ENCODE measurements around the gene HIPK2. TPM values are rescaled to one million over a fixed set of nuclear protein-coding genes. Genes with fewer than 3 reads are reported as not detected.

HIPK2 gene
- total RNA-seq, 1 experiment from 2014 or later: 35.2 TPM

- no peak for DNase-seq
- H3K9me2 ChIP-seq (ENCODE audit: insufficient read depth): no peaks in the 10 kb centered on the region
- TF ChIP-seq CTCF (conservative IDR thresholded peaks at IDR 0.05) (no peak), EZH2 (IDR thresholded peaks at IDR 0.05; ENCODE audit: low read depth) (no peak)
- ChIA-PET POLR2A (ENCODE audit: unreplicated experiment) (no interaction called here), CTCF (no interaction called here)
- intact Hi-C loops (cut with micrococcal nuclease; ENCODE audit: unreplicated experiment): no loop called here
- H3F3A ChIP-seq (ENCODE audit: insufficient read depth, low read depth): no peaks in the 10 kb centered on the region
- H3K4me3 ChIP-seq: no peak overlapping the region
- H3K36me3 ChIP-seq (ENCODE audit: low read depth): 0 out of 2 replicates have a peak, but pooled peaks cover 5% of the 10 kb centered on the region
- H3K9me3 ChIP-seq (ENCODE audit: insufficient read depth, low read depth): no peaks in the 10 kb centered on the region
- H4K20me1 ChIP-seq (ENCODE audit: insufficient read depth): 0 out of 2 replicates have a peak, but pooled peaks cover under 1% of the 10 kb centered on the region
- H3K27ac ChIP-seq: no peak overlapping the region
- no peaks in the 10 kb centered on the region for H3K27me3 ChIP-seq (ENCODE audit: insufficient read depth, low read depth)
- no peak overlapping the region for H3K4me2 ChIP-seq
- no peaks in the 10 kb centered on the region for H3K4me1 ChIP-seq (replicated peaks; ENCODE audit: insufficient read depth)
- no peak overlapping the region for H2AFZ ChIP-seq
- H3K79me2 ChIP-seq (ENCODE audit: low read depth): no peaks in the 10 kb centered on the region
- BruUV-seq (replicated peaks): no TSS peak
Observed at GRCh38 chr7:139695051-139695450, 82.7 kb downstream of the HIPK2 start.

GRCh38 chr7:139694389-139694676, 83.5 kb downstream of the HIPK2 start:
- H3K36me3 ChIP-seq (ENCODE audit: low read depth): 0 out of 2 replicates have a peak, but pooled peaks cover 5% of the 10 kb centered on the region
- H3K9me3 ChIP-seq (ENCODE audit: insufficient read depth, low read depth): no peaks in the 10 kb centered on the region
- no peaks in the 10 kb centered on the region for H3K4me1 ChIP-seq (replicated peaks; ENCODE audit: insufficient read depth)
- no peak overlapping the region for H2AFZ ChIP-seq
- DNase-seq: no peak
- no peaks in the 10 kb centered on the region for H4K20me1 ChIP-seq (ENCODE audit: insufficient read depth)
- no peaks in the 10 kb centered on the region for H3F3A ChIP-seq (ENCODE audit: insufficient read depth, low read depth)
- CTCF ChIA-PET: no interaction called here
- POLR2A ChIA-PET (ENCODE audit: unreplicated experiment): no interaction called here
- TF ChIP-seq CTCF (conservative IDR thresholded peaks at IDR 0.05) (no peak), EZH2 (IDR thresholded peaks at IDR 0.05; ENCODE audit: low read depth) (no peak)
- H3K4me2 ChIP-seq: no peak overlapping the region
- no peaks in the 10 kb centered on the region for H3K9me2 ChIP-seq (ENCODE audit: insufficient read depth)
- intact Hi-C loops (cut with micrococcal nuclease; ENCODE audit: unreplicated experiment): no loop called here
- no peaks in the 10 kb centered on the region for H3K27me3 ChIP-seq (ENCODE audit: insufficient read depth, low read depth)
- H3K4me3 ChIP-seq: no peak overlapping the region
- H3K79me2 ChIP-seq (ENCODE audit: low read depth): no peaks in the 10 kb centered on the region
- H3K27ac ChIP-seq: no peak overlapping the region
- BruUV-seq (replicated peaks): no TSS peak

- intact Hi-C loops (cut with micrococcal nuclease; ENCODE audit: unreplicated experiment): no loop called here
- no peak overlapping the region for H3K4me3 ChIP-seq
- H3F3A ChIP-seq (ENCODE audit: insufficient read depth, low read depth): no peaks in the 10 kb centered on the region
- no peak overlapping the region for H3K4me2 ChIP-seq
- H3K27me3 ChIP-seq (ENCODE audit: insufficient read depth, low read depth): no peaks in the 10 kb centered on the region
- DNase-seq: no peak
- no peaks in the 10 kb centered on the region for H3K79me2 ChIP-seq (ENCODE audit: low read depth)
- H2AFZ ChIP-seq: no peak overlapping the region
- H3K36me3 ChIP-seq (ENCODE audit: low read depth): 0 out of 2 replicates have a peak, but pooled peaks cover 5% of the 10 kb centered on the region
- H4K20me1 ChIP-seq (ENCODE audit: insufficient read depth): no peaks in the 10 kb centered on the region
- POLR2A ChIA-PET (ENCODE audit: unreplicated experiment): no interaction called here
- no peaks in the 10 kb centered on the region for H3K9me3 ChIP-seq (ENCODE audit: insufficient read depth, low read depth)
- TF ChIP-seq EZH2 (IDR thresholded peaks at IDR 0.05; ENCODE audit: low read depth) (no peak), CTCF (conservative IDR thresholded peaks at IDR 0.05) (no peak)
- H3K27ac ChIP-seq: no peak overlapping the region
- H3K4me1 ChIP-seq (replicated peaks; ENCODE audit: insufficient read depth): no peaks in the 10 kb centered on the region
- no TSS peak for BruUV-seq (replicated peaks)
- CTCF ChIA-PET: no interaction called here
- H3K9me2 ChIP-seq (ENCODE audit: insufficient read depth): no peaks in the 10 kb centered on the region
Observed at GRCh38 chr7:139693651-139694388, 84.0 kb downstream of the HIPK2 start.
